Loucy (cell line): Measurements from ENCODE around the gene CCDC141.
A peak's percentile ranks its signal among the peaks of the same experiment; 100 is the strongest.

Experiments
- H2AFZ ChIP-seq: fragments of 200-600 bp; sonication (generic); 2 replicates; pipeline ENCODE4 v1.6.0; 2016; ENCODE audit warnings: antibody characterized with exemption, mild to moderate bottlenecking, low read length, moderate library complexity
- H3F3A ChIP-seq: fragments of 200-600 bp; 2 replicates; pipeline ENCODE4 v1.6.0; 2016; ENCODE audit warnings: antibody characterized with exemption, low read depth, mild to moderate bottlenecking
- H3K27me3 ChIP-seq: fragments of 200-600 bp; sonication (generic); 2 replicates; pipeline ENCODE4 v1.6.1; 2014; ENCODE audit warnings: low read length, mild to moderate bottlenecking; ENCODE audit not compliant: insufficient read depth, poor library complexity, severe bottlenecking
- H3K36me3 ChIP-seq: fragments of 200-600 bp; sonication (generic); 2 replicates; pipeline ENCODE4 v1.6.1; 2016; ENCODE audit warnings: low read length; ENCODE audit not compliant: insufficient read depth
- H3K4me1 ChIP-seq: fragments of 200-600 bp; sonication (generic); 2 replicates; pipeline ENCODE4 v1.5.1; 2014; ENCODE audit warnings: low read length, mild to moderate bottlenecking; ENCODE audit not compliant: insufficient read depth, poor library complexity, severe bottlenecking
- H3K4me2 ChIP-seq: fragments of 200-600 bp; sonication (generic); 2 replicates; pipeline ENCODE4 v1.6.0; 2014; ENCODE audit warnings: antibody characterized with exemption, low read length, low read depth, mild to moderate bottlenecking; ENCODE audit not compliant: poor library complexity, severe bottlenecking
- H3K4me3 ChIP-seq: fragments of 200-600 bp; sonication (generic); 2 replicates; pipeline ENCODE4 v1.5.1; 2014; ENCODE audit warnings: low read length, mild to moderate bottlenecking, mixed read lengths; ENCODE audit not compliant: poor library complexity, severe bottlenecking
- H3K79me2 ChIP-seq: fragments of 200-600 bp; sonication (generic); 2 replicates; pipeline ENCODE4 v1.6.1; 2014; ENCODE audit warnings: low read length; ENCODE audit not compliant: insufficient read depth
- H3K9ac ChIP-seq: fragments of 200-600 bp; sonication (generic); 2 replicates; pipeline ENCODE4 v1.6.0; 2014; ENCODE audit warnings: mild to moderate bottlenecking, low read depth, low read length, moderate library complexity; ENCODE audit not compliant: poor library complexity, severe bottlenecking
- H3K9me2 ChIP-seq: fragments of 200-600 bp; sonication (generic); replicated peaks from 2 replicates; pipeline ENCODE4 v1.6.1; 2016; ENCODE audit warnings: low read depth, low read length, mixed read lengths
- H3K9me3 ChIP-seq: fragments of 200-600 bp; sonication (generic); 2 replicates; pipeline ENCODE4 v1.6.1; 2014; ENCODE audit warnings: mild to moderate bottlenecking, antibody characterized with exemption, low read length, low read depth; ENCODE audit not compliant: insufficient read depth
- H4K20me1 ChIP-seq: fragments of 200-600 bp; sonication (generic); 2 replicates; pipeline ENCODE4 v1.6.0; 2014; ENCODE audit warnings: antibody characterized with exemption, low read length, mild to moderate bottlenecking; ENCODE audit not compliant: insufficient read depth, poor library complexity, severe bottlenecking
- CTCF ChIP-seq: fragments of 200-600 bp; sonication (generic); conservative IDR thresholded peaks from 2 replicates; pipeline ENCODE4 v1.5.1; 2014; ENCODE audit warnings: mild to moderate bottlenecking, antibody characterized with exemption, low read length
- EZH2phosphoT487 ChIP-seq: fragments of 200-600 bp; IDR thresholded peaks from 2 replicates; pipeline ENCODE4 v1.6.1; 2018; ENCODE audit warnings: antibody characterized with exemption, mild to moderate bottlenecking, moderate library complexity, borderline replicate concordance

CCDC141 gene

GRCh38 chr2:178799305-178799704 is 250.6 kb downstream of the CCDC141 start:
- no peaks in the 10 kb centered on the region for H3K79me2 ChIP-seq
- H3F3A ChIP-seq, result no peaks in the 10 kb centered on the region
- no peak overlapping the region for H3K9ac ChIP-seq
- no peaks in the 10 kb centered on the region for H4K20me1 ChIP-seq
- no peak overlapping the region for H3K4me2 ChIP-seq
- H3K4me3 ChIP-seq, result no peak overlapping the region
- H3K27me3 ChIP-seq, result no peaks in the 10 kb centered on the region
- no peak for TF ChIP-seq EZH2phosphoT487
- TF ChIP-seq CTCF, result no peak
- no peaks in the 10 kb centered on the region for H3K36me3 ChIP-seq
- no peaks in the 10 kb centered on the region for H3K9me3 ChIP-seq
- no peak overlapping the region for H2AFZ ChIP-seq
- no peaks in the 10 kb centered on the region for H3K9me2 ChIP-seq
- peaks cover 10% of the 10 kb centered on the region for H3K4me1 ChIP-seq

GRCh38 chr2:178796079-178796677 is 253.8 kb downstream of the CCDC141 start:
- no peaks in the 10 kb centered on the region for H3F3A ChIP-seq
- H3K4me1 ChIP-seq, result peaks cover 5% of the 10 kb centered on the region
- no peaks in the 10 kb centered on the region for H3K36me3 ChIP-seq
- no peaks in the 10 kb centered on the region for H4K20me1 ChIP-seq
- no peak overlapping the region for H2AFZ ChIP-seq
- H3K9ac ChIP-seq, result no peak overlapping the region
- H3K27me3 ChIP-seq, result no peaks in the 10 kb centered on the region
- no peaks in the 10 kb centered on the region for H3K9me2 ChIP-seq
- H3K9me3 ChIP-seq, result no peaks in the 10 kb centered on the region
- no peak overlapping the region for H3K4me3 ChIP-seq
- no peaks in the 10 kb centered on the region for H3K79me2 ChIP-seq
- H3K4me2 ChIP-seq, result no peak overlapping the region
- no peak for TF ChIP-seq EZH2phosphoT487
- peak; percentile 82 for TF ChIP-seq CTCF

- TF ChIP-seq EZH2phosphoT487 (no peak), CTCF (no peak)
- Histone ChIP-seq H3K4me2 (no peak overlapping the region), H3K9me2 (no peaks in the 10 kb centered on the region), H3F3A (no peaks in the 10 kb centered on the region), H3K9me3 (no peaks in the 10 kb centered on the region), H3K27me3 (no peaks in the 10 kb centered on the region), H3K79me2 (no peaks in the 10 kb centered on the region), H3K4me1 (no peaks in the 10 kb centered on the region), H4K20me1 (no peaks in the 10 kb centered on the region), H3K4me3 (no peak overlapping the region), H3K9ac (no peak overlapping the region), H3K36me3 (no peaks in the 10 kb centered on the region), H2AFZ (no peak overlapping the region)
These were observed 262.0 kb downstream of the CCDC141 start for GRCh38 chr2:178787934-178788333.
